Nephron (organoid): ENCODE results near the gene PILRA.

Experiments
- H3K27ac Mint-ChIP-seq, 3 experiments: 2 replicates each; pipeline ENCODE4 v1.8.0; 2020; ENCODE audit warnings: mixed read lengths in 3 of 3, mild to moderate bottlenecking in 2 of 3, moderate library complexity in 1 of 3
- H3K27me3 Mint-ChIP-seq: 2 replicates; pipeline ENCODE4 v1.8.0; 2021; ENCODE audit warnings: low read depth, mild to moderate bottlenecking, moderate library complexity, mixed read lengths
- H3K36me3 Mint-ChIP-seq: 2 replicates; pipeline ENCODE4 v1.8.0; 2020; ENCODE audit warnings: low read depth, mixed read lengths
- H3K4me1 Mint-ChIP-seq: 2 replicates; pipeline ENCODE4 v1.8.0; 2020; ENCODE audit warnings: mixed read lengths
- H3K4me3 Mint-ChIP-seq, 3 experiments: 2 replicates each; pipeline ENCODE4 v1.8.0; 2020; ENCODE audit warnings: mild to moderate bottlenecking in 3 of 3, mixed read lengths in 3 of 3, moderate library complexity in 2 of 3
- H3K9me3 Mint-ChIP-seq: 2 replicates; pipeline ENCODE4 v1.8.0; 2020; ENCODE audit warnings: mixed read lengths
- CTCF ChIP-seq, 3 experiments: fragments of 200-600 bp; sonication (generic); IDR thresholded peaks; one replicate each; pipeline ENCODE4 v1.5.0; 2021; ENCODE audit warnings: antibody characterized with exemption in 3 of 3; ENCODE audit not compliant: unreplicated experiment in 3 of 3

Gene PILRA

GRCh38 chr7:100402241-100402640, 29.0 kb downstream of the PILRA start:
- Mint-ChIP-seq H3K9me3 (no peaks in the 10 kb centered on the region), H3K36me3 (no peaks in the 10 kb centered on the region), H3K4me1 (no peaks in the 10 kb centered on the region), H3K27ac (no peak overlapping the region), H3K4me3 (no peak overlapping the region), H3K27me3 (peaks cover 9% of the 10 kb centered on the region)
- TF ChIP-seq CTCF (IDR thresholded peaks at IDR 0.05; ENCODE audit: unreplicated experiment in 3 of 3): no peak

GRCh38 chr7:100406767-100407166, 33.5 kb downstream of the PILRA start:
- Mint-ChIP-seq H3K27me3 (peaks cover 4% of the 10 kb centered on the region), H3K4me1 (no peaks in the 10 kb centered on the region), H3K36me3 (no peaks in the 10 kb centered on the region), H3K9me3 (no peaks in the 10 kb centered on the region), H3K27ac (no peak overlapping the region), H3K4me3 (no peak overlapping the region)
- TF ChIP-seq CTCF (IDR thresholded peaks at IDR 0.05; ENCODE audit: unreplicated experiment in 3 of 3): no peak

GRCh38 chr7:100407285-100408180, 34.2 kb downstream of the PILRA start:
- H3K27me3 Mint-ChIP-seq: peaks cover 4% of the 10 kb centered on the region

GRCh38 chr7:100411101-100411500, 37.8 kb downstream of the PILRA start:
- H3K4me1 Mint-ChIP-seq: no peaks in the 10 kb centered on the region
- no peaks in the 10 kb centered on the region for H3K9me3 Mint-ChIP-seq
- no peak overlapping the region for H3K4me3 Mint-ChIP-seq
- peaks cover 4% of the 10 kb centered on the region for H3K27me3 Mint-ChIP-seq
- no peaks in the 10 kb centered on the region for H3K36me3 Mint-ChIP-seq
- no peak for TF ChIP-seq CTCF (IDR thresholded peaks at IDR 0.05; ENCODE audit: unreplicated experiment in 3 of 3)
- no peak overlapping the region for H3K27ac Mint-ChIP-seq

More at GRCh38 chr7:100407285-100408180, 34.2 kb downstream of the PILRA start:
- Mint-ChIP-seq H3K4me1 (no peaks in the 10 kb centered on the region), H3K9me3 (no peaks in the 10 kb centered on the region), H3K27ac (no peak overlapping the region), H3K36me3 (no peaks in the 10 kb centered on the region), H3K4me3 (no peak overlapping the region)
- peak; percentile 60 to 75 (median 66) for TF ChIP-seq CTCF (IDR thresholded peaks at IDR 0.05; ENCODE audit: unreplicated experiment in 3 of 3)

GRCh38 chr7:100413346-100413745, 40.1 kb downstream of the PILRA start:
- Mint-ChIP-seq H3K4me3 (no peak overlapping the region), H3K4me1 (no peaks in the 10 kb centered on the region), H3K27ac (peak overlapping the region in 2 of 3 experiments; percentile 4 to 46), H3K27me3 (no peaks in the 10 kb centered on the region), H3K9me3 (no peaks in the 10 kb centered on the region), H3K36me3 (no peaks in the 10 kb centered on the region)
- no peak for TF ChIP-seq CTCF (IDR thresholded peaks at IDR 0.05; ENCODE audit: unreplicated experiment in 3 of 3)

- no peaks in the 10 kb centered on the region for H3K36me3 Mint-ChIP-seq
- H3K9me3 Mint-ChIP-seq: no peaks in the 10 kb centered on the region
- no peak overlapping the region for H3K4me3 Mint-ChIP-seq
- no peak overlapping the region for H3K27ac Mint-ChIP-seq
- no peaks in the 10 kb centered on the region for H3K4me1 Mint-ChIP-seq
- TF ChIP-seq CTCF (IDR thresholded peaks at IDR 0.05; ENCODE audit: unreplicated experiment in 3 of 3): no peak
- no peaks in the 10 kb centered on the region for H3K27me3 Mint-ChIP-seq
These were observed 40.6 kb downstream of the PILRA start for GRCh38 chr7:100413889-100414288.
